Measurements from ENCODE around the gene TSGA10IP. TPM values are rescaled to one million over a fixed set of nuclear protein-coding genes. Genes with fewer than 3 reads are reported as not detected.

TSGA10IP gene
- total RNA-seq, 1 experiment from 2014 or later, result not detected

- ChIA-PET CTCF (interaction anchor here (0.6 to 1.3 kb wide), 2 partner anchors 14 to 149 kb away, joined by 3 to 5 read pairs; partner anchors contain the start of gene MUS81), RAD21 (ENCODE audit: low non-redundant PET in 1 of 2, low total read pairs in 2 of 2, uncharacterized antibody in 2 of 2, unreplicated experiment in 2 of 2) (no interaction called here), POLR2A (interaction anchor here (1.1 kb wide), 2 partner anchors 59 to 119 kb away, joined by 4 read pairs; partner anchors contain the start of gene CCDC85B)
- no peak for TF ChIP-seq SIN3A (IDR thresholded peaks at IDR 0.05; ENCODE audit: low read depth)
- TF ChIP-seq CEBPB (IDR thresholded peaks at IDR 0.05; ENCODE audit: low read depth), result no peak
- TF ChIP-seq ZBTB33 (IDR thresholded peaks at IDR 0.05; ENCODE audit: extremely low read depth, insufficient replicate concordance, low read length), result no peak
- TF ChIP-seq, protein P1, sequence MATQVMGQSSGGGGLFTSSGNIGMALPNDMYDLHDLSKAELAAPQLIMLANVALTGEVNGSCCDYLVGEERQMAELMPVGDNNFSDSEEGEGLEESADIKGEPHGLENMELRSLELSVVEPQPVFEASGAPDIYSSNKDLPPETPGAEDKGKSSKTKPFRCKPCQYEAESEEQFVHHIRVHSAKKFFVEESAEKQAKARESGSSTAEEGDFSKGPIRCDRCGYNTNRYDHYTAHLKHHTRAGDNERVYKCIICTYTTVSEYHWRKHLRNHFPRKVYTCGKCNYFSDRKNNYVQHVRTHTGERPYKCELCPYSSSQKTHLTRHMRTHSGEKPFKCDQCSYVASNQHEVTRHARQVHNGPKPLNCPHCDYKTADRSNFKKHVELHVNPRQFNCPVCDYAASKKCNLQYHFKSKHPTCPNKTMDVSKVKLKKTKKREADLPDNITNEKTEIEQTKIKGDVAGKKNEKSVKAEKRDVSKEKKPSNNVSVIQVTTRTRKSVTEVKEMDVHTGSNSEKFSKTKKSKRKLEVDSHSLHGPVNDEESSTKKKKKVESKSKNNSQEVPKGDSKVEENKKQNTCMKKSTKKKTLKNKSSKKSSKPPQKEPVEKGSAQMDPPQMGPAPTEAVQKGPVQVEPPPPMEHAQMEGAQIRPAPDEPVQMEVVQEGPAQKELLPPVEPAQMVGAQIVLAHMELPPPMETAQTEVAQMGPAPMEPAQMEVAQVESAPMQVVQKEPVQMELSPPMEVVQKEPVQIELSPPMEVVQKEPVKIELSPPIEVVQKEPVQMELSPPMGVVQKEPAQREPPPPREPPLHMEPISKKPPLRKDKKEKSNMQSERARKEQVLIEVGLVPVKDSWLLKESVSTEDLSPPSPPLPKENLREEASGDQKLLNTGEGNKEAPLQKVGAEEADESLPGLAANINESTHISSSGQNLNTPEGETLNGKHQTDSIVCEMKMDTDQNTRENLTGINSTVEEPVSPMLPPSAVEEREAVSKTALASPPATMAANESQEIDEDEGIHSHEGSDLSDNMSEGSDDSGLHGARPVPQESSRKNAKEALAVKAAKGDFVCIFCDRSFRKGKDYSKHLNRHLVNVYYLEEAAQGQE (IDR thresholded peaks at IDR 0.05; ENCODE audit: low read depth), result no peak
- TF ChIP-seq, protein P2, sequence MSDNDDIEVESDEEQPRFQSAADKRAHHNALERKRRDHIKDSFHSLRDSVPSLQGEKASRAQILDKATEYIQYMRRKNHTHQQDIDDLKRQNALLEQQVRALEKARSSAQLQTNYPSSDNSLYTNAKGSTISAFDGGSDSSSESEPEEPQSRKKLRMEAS (IDR thresholded peaks at IDR 0.05), result no peak
- TF ChIP-seq FOSL1 (IDR thresholded peaks at IDR 0.05; ENCODE audit: low read depth), result no peak
- no peak for TF ChIP-seq ZNF274 (IDR thresholded peaks at IDR 0.05; ENCODE audit: low read depth, low read length)
- no peak for TF ChIP-seq RAD21 (IDR thresholded peaks at IDR 0.05; ENCODE audit: low read depth)
- no peak for TF ChIP-seq SRF (IDR thresholded peaks at IDR 0.05; ENCODE audit: low read depth)
- TF ChIP-seq ELF1 (IDR thresholded peaks at IDR 0.05; ENCODE audit: borderline replicate concordance, low read depth), result no peak
- TF ChIP-seq TCF7L2 (IDR thresholded peaks at IDR 0.05; ENCODE audit: borderline replicate concordance, extremely low read depth, insufficient read depth, insufficient read length), result no peak
- TF ChIP-seq, protein P3, sequence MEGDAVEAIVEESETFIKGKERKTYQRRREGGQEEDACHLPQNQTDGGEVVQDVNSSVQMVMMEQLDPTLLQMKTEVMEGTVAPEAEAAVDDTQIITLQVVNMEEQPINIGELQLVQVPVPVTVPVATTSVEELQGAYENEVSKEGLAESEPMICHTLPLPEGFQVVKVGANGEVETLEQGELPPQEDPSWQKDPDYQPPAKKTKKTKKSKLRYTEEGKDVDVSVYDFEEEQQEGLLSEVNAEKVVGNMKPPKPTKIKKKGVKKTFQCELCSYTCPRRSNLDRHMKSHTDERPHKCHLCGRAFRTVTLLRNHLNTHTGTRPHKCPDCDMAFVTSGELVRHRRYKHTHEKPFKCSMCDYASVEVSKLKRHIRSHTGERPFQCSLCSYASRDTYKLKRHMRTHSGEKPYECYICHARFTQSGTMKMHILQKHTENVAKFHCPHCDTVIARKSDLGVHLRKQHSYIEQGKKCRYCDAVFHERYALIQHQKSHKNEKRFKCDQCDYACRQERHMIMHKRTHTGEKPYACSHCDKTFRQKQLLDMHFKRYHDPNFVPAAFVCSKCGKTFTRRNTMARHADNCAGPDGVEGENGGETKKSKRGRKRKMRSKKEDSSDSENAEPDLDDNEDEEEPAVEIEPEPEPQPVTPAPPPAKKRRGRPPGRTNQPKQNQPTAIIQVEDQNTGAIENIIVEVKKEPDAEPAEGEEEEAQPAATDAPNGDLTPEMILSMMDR (IDR thresholded peaks at IDR 0.05 in 2 of 3, conservative IDR thresholded peaks at IDR 0.05 in 1 of 3; ENCODE audit: borderline replicate concordance in 1 of 3, insufficient read depth in 1 of 3, low read depth in 2 of 3, low read length in 2 of 3), result no peak
- ATAC-seq (no peak), DNase-seq (ENCODE audit: low read depth, low spot score) (no peak)
- peak overlapping the region; percentile 46 for H3K27ac ChIP-seq (ENCODE audit: low read depth, low read length)
- peaks cover 20% of the 10 kb centered on the region for H3K79me2 ChIP-seq (ENCODE audit: insufficient read depth, low read length)
- H3K9me2 ChIP-seq (ENCODE audit: insufficient read depth), result no peaks in the 10 kb centered on the region
- peaks cover 52 to 90% of the 10 kb centered on the region in 2 experiments for H3K4me1 ChIP-seq (ENCODE audit: control insufficient read depth in 1 of 2, insufficient read depth in 2 of 2, low read length in 2 of 2)
- peaks cover 11 to 21% of the 10 kb centered on the region in 2 experiments for H3K36me3 ChIP-seq (ENCODE audit: control insufficient read depth in 1 of 2, insufficient read depth in 2 of 2, low read length in 2 of 2)
- no peak overlapping the region for H2AFZ ChIP-seq (ENCODE audit: low read depth, low read length, poor library complexity, severe bottlenecking)
- peak overlapping the region; percentile 36 for H3K4me2 ChIP-seq (ENCODE audit: low read length)
- peak overlapping the region; percentile 11 for H3K9ac ChIP-seq (ENCODE audit: low read length)
- no peaks in the 10 kb centered on the region for H3K9me3 ChIP-seq (ENCODE audit: control insufficient read depth in 1 of 2, insufficient read depth in 1 of 2, low read depth in 1 of 2, low read length in 2 of 2)
- H4K20me1 ChIP-seq (ENCODE audit: insufficient read depth), result no peaks in the 10 kb centered on the region
- BruUV-seq (replicated peaks), result no TSS peak
- no peaks in the 10 kb centered on the region for H3K27me3 ChIP-seq (ENCODE audit: insufficient read depth, low read length)
- no peak overlapping the region for H3K4me3 ChIP-seq (replicated peaks in 1 of 2; ENCODE audit: low read depth in 1 of 2, low read length in 2 of 2)
- intact Hi-C loops (cut with micrococcal nuclease), result no loop called here
Measured at GRCh38 chr11:66008468-66009101, 63.3 kb downstream of the TSGA10IP start.
